GM19467 (cell line): ENCODE measurements around the gene MIEN1.
"Not testable (repeated sequence)": the region's sequence is repeated elsewhere in the genome, so short reads cannot be mapped to it uniquely, and the experiment has no call there.

Experiments
- ATAC-seq: cut with Tn5 transposase; IDR thresholded peaks from one replicate; pipeline ENCODE4 v1.9.1; 2021; ENCODE audit warnings: mild to moderate bottlenecking, moderate library complexity; ENCODE audit not compliant: unreplicated experiment

The MIEN1 gene

GRCh38 chr17:39701012-39701783 lies 29.1 kb downstream of the MIEN1 start:
- ATAC-seq, result no peak

- ATAC-seq, result no peak
These were observed 30.0 kb downstream of the MIEN1 start for GRCh38 chr17:39700148-39700987.

- no peak for ATAC-seq
These were observed 30.5 kb downstream of the MIEN1 start, which contains the start of gene ERBB2 for GRCh38 chr17:39699818-39700147. ERBB2 (plus strand) TSS chr17:39700064; CDS start chr17:39700239, 175 bp downstream.

- ATAC-seq, result not testable (repeated sequence)
These were observed 31.0 kb downstream of the MIEN1 start for GRCh38 chr17:39699157-39699817.

GRCh38 chr17:39697961-39698360 lies 32.4 kb downstream of the MIEN1 start:
- no peak for ATAC-seq

GRCh38 chr17:39696731-39697130 lies 33.6 kb downstream of the MIEN1 start:
- no peak for ATAC-seq

- ATAC-seq, result no peak
These were observed 35.2 kb downstream of the MIEN1 start for GRCh38 chr17:39695089-39695474.

GRCh38 chr17:39694593-39694992 lies 35.7 kb downstream of the MIEN1 start:
- ATAC-seq, result no peak

- ATAC-seq, result no peak
These were observed 41.4 kb downstream of the MIEN1 start for GRCh38 chr17:39688945-39689344.

GRCh38 chr17:39688475-39688835 lies 41.9 kb downstream of the MIEN1 start:
- no peak for ATAC-seq

GRCh38 chr17:39687546-39688474 lies 42.5 kb downstream of the MIEN1 start, which contains the start of gene PGAP3:
PGAP3 (minus strand) TSS chr17:39688057; CDS start chr17:39688014, 43 bp downstream.
- ATAC-seq, result peak; percentile 79

GRCh38 chr17:39687101-39687545 lies 43.2 kb downstream of the MIEN1 start:
- no peak for ATAC-seq

- no peak for ATAC-seq
These were observed 45.8 kb downstream of the MIEN1 start for GRCh38 chr17:39684369-39685192.

GRCh38 chr17:39683295-39683939 lies 46.9 kb downstream of the MIEN1 start:
- ATAC-seq, result no peak

GRCh38 chr17:39679521-39680192 lies 50.7 kb downstream of the MIEN1 start:
- no peak for ATAC-seq
